ENCODE measurements around the gene BCDIN3D.
"Not testable (repeated sequence)": the region's sequence is repeated elsewhere in the genome, so short reads cannot be mapped to it uniquely, and the experiment has no call there.

Gene BCDIN3D

DNA sequence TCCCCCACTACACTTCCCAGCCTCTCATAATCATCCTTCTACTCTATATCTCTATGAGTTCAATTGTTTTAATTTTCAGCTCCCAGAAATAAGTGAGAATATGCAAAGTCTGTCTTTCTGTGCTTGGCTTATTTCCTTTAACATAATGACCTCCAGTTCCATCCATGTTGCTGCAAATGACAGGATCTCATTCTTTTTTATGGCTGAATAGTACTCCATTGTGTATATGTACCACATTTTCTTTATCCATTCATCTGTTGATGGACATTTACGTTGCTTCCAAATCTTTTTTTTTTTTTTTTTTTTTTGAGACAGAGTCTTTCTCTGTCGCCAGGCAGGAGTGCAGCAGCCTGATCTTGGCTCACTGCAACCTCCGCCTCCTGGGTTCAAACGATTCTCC, 13.0 kb upstream of the BCDIN3D start:
- not testable (repeated sequence) for DNase-seq (ENCODE audit: low spot score)

DNA sequence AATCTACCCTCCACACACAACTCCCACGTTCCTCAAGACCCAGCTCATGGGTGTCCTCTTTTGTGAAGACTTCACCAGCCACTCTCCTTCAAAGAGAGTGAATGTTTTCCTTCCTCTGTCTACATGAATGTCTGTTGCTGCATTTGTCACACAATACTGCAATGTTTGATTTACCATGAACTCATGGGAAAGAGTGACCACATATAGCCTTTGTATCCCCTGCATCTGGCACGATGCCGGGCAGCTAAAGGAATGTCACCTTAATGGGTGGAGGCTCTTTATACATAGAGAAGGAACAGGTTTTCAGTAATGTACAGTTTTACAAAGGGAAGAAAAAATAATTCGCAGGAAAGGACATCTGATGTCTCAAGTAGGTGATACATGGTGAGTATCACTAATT, 12.1 kb upstream of the BCDIN3D start:
- no peak for DNase-seq (ENCODE audit: low spot score)

DNA sequence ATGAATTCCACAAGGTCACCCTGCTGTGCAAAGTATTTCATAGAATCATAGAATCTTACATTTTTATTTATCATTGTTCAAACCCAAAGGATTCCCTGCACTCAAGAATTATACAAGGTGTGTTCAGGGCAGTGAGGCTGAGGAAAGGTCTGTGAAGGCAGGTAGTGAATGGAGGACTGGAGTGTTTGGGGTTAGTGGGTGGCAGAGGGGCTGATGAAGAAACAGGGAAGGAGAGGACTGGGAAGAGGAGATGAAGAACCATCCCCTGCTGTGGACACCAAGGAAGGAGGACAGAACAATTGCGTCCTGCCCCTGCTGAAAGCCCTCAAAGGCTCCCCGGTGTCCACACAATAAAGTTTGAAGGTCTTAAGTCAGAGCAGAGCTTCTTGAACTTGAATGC, 10.8 kb upstream of the BCDIN3D start:
- DNase-seq (ENCODE audit: low spot score): no peak

DNA sequence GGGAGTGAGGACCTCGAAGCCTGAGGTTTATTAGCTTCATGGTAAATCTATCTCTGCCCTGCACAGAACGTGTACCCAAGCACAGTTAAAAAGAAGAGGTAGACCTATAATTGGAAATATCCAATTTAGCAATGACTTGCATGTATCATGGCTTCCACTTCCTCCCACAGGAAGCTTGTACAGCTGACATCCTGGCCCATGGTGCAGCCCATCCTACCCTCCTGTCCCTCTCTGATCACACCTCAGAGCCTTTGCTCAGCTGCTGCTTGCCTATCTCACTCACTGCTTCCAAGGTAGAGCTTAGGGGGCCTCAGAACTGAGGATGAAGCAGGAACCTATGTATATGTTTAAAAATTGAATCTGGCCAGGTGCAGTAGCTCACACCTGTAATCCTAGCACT, 4.3 kb upstream of the BCDIN3D start:
- DNase-seq (ENCODE audit: low spot score): no peak

DNA sequence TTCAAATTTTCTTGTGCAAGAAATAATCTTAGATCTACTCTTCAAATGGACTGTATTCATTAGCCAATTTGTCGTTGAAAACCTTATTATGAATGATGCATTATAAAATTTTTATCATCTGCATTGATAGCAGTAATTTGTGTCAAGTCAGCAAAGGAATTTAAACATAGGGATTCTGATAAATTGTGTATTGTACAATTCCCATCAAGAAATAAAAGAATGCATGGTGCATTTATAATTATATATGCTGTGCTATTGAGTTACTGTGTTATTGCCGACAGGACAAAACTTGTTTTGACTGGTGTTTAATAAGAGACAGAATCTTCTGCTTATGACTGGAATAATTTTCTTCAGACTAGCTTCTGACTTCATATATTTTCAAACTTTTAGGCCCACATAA, 3.1 kb upstream of the BCDIN3D start:
- no peak for DNase-seq (ENCODE audit: low spot score)

DNA sequence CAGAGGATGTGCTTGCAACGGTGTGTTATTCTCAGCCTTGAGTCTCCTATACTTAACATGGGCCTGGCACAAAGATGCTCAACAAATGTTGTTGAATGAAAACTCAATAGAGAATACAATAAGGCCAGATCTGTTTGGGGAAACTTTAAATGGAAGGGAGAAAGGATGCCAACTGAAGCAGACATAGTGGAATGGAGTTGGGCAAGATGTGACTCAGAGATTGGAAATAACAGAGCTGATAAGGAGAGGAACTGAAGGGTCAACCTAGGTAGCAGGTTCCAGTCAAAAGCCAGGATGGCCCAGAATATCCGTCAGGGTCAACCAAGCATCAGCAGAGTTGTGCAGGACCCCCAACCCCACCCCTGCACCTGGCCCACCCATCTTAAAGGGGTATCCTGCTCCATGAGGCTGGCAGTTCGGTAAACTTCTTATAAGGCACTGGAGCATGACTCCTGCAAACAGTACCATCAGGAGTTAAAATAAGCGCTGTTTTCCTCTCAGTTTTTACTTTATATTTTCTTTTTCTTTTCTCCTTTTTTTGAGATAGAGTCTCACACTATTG, 1.1 kb upstream of the BCDIN3D start:
- no peak for DNase-seq (ENCODE audit: low spot score)

DNA sequence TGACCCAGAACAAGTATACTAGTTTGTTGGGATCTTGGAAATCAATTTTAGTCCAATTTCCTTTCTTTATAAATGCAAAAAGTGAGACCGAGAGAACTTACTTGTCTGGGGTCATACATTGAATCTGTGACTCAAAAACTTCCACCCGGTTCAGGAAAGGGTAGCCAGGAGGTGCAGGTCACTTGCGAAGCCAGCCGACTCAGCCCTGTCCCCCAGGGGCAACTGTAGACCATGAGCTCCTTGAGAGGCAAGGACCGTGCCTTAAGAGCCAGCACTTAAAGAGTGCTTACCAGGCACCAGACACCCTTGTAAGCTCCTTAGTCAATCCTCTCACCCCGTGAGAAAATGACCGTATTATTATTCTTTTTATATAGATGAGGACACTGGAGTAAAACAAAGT, 505 bp upstream of the BCDIN3D start:
- no peak for DNase-seq (ENCODE audit: low spot score)

DNA sequence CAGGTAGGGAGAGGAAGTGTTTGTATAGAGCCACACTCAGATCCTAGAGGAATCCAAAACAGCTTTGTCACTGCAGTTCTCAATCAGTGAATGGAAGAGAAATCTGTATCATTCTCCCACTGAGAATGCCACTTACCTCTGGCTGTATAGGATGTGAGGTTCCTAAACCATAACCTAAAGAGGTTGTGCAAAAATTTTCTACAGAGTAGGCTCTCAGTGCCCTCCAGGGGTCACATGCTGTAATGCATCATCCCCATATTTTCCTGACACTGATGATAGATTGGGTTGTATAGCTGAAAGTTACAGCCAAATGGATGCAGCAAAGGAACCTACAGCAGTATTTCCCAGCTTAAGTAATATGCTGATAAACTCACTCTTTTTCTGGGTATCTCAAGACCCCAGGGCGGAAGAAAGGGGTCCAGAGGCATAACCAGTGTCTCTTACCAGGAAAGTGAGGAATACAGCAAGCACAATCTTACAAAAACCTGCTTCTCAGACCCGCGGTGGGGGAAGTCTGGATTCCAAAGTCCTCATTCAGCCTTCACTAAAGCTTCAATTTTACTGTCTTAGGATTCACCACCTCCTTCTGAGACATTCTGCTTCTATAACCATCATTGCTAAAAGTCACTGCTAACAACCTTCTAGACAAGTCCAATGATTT, 3.8 kb downstream of the BCDIN3D start:
- DNase-seq (ENCODE audit: low spot score): peak; percentile 37

DNA sequence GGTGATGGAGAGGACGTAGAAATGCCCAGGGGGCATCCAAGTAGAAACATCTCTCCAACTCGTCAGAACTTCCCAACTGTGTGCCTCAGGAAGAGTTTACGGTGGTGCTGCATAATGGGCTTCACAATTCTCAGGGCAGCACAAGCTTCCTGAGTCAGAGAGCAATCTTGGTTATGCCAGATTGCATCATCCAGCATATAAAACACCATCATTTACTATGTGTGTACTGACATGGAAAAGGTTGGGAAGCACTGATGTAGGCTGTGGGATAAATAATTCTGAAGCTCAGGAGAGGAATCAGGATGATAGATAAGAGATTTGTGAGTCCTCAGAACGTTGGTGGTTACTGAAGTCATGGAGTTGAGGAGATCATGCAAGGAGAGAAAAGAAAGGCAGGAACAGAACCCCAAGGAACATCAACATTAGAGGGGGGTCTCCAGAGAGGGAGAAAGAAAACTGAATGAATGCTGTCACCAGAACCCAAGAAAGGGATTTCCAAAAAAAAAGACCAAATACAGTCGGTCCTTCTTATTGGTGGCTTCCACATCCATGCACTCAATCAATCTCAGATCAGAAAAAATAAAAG, 10.0 kb downstream of the BCDIN3D start:
- DNase-seq (ENCODE audit: low spot score): peak; percentile 59

DNA sequence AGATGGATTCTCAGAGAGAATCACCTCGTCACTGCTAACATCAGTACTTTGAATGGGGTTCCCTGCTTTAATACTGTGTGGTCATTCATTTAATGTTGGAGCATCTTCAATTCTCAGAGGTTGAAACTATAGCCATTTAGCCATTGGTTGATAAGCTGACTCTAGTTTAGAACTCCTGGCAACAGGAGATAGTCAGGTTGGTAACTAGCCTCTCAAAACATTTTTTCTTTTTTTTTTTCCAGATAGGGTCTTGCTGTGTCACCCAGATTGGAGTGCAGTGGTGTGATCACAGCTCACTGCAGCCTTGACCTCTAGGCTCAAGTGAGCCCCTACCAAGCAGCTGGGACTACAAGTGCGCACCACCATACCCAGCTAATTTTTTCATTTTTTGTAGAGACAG, 11.2 kb downstream of the BCDIN3D start:
- no peak for DNase-seq (ENCODE audit: low spot score)

DNA sequence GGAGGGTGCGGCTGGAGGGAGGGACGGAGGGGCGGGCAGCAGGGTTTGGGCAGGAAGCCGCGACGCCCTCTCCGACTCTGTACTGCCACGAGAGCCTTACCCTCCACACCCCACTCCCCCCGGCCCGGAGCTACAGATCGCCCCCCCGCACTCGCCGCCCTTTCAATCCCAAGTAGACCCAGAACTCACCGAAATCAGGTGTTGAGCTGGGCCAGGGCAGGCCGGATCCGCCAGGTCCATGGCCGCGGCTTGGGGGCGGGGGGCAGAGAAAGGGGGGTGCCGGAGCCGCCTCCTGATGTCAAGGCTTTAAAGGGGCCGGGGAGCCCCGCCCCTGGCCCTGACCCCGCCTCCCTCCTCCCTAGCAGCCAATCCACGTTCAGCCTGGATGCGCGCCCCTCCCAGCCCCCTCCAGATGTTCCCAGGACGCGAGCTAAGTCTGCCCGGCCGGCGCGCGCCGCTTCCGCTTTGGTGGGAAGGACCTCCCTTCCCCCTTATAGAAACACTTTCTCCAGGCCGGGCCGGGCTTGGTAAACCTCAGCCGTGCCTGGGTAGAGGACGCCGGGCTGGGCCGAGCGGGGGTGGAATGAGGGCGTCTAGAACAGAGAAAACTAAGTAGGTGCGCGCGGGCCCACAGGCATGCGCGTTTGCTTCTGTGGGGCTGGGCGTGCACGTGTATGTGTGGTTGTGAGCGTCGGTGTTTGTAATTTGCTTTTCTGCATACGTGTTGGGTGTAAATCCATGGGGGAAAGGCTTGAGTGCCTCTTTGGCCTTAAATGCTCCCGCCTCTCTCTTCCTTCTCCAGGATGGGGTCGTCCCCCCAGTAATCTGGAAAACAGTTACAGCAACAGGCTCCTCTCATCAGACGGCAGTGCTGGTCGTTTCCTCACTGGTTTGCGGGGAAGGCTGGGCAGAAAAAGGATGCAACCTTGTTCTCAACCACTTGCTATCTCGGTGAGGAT, 14.5 kb downstream of the BCDIN3D start, which contains the start of gene NCKAP5L:
TSS of gene NCKAP5L (minus strand) at position 281 of the 959 bp plus-strand sequence. CDS start 24,369 bp downstream, outside the sequence.
- peak; percentile 98 for DNase-seq (ENCODE audit: low spot score)

DNA sequence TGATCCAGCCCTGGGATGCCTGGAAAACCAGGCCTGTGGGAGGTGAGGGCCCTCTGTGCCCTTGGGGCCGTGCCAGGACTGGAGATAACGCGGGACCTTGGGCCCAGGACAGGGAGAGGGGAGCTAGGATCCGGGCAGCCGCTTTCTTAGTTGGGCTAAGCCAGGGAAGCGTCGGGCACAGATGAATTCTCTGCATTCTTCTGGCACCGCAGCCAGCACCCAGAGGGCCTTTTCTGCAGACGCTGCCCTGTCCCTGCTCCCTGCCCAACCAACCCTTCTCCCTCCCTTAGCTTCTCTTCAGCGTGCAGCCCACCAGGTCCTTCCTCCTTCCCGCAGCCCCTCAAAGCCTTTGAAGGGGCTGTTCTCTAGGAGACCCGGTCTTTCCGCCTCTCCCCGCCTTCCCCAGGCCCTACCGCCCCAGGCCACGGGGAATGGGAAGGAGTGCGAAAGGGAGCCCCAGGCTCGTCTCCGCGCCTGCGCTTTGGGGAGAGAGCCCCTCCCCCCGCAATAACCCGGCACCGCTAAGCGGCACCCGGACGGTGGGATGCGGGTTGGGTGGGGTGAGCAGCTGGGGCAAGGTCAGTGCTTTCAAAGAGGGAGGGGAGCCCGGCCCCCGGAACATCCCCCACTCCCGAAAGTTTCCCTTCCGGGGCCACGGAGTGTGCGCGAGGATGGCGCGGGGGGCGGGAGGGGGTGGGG, 15.4 kb downstream of the BCDIN3D start:
- DNase-seq (ENCODE audit: low spot score): no peak

DNA sequence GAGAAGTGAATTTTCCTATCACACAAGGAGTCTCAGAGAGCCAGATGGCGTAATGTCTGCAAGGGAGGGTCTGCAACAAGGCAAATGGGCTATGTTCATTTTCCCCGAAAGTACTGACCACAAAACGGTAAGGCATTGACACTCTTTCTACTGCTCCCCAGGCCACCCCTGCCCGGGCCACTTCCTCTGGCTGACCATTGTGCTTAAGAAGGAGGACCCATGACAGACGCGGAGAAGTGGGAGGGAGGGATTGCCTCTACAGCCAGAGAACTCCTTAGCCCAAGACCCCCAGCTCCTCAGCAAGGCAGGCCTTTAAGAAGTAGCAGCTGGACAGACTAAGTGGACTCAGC, 15.9 kb downstream of the BCDIN3D start:
- DNase-seq (ENCODE audit: low spot score): no peak

DNA sequence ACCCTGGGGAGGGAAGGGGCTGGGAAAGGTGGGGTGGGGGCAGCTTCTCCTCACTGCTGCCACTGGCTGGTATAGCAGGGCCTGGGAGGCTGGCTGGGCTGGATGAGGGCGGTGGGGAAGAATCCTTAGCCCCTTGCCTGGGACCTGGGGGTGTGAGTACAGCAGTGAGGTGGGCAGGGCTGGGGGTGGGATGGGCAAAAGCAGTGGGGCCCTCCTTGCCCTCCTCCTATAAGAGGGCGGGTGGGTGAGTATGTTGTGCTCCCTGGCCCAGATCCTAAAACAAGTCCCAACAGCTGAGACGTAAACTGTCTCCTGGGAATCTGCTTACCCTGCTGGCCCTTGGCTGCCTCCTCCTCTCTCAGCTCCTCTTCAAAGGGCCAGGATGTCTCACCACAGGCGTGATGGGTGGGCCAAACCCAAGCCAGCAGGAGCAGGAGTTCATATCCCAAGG, 16.9 kb downstream of the BCDIN3D start:
- no peak for DNase-seq (ENCODE audit: low spot score)

DNA sequence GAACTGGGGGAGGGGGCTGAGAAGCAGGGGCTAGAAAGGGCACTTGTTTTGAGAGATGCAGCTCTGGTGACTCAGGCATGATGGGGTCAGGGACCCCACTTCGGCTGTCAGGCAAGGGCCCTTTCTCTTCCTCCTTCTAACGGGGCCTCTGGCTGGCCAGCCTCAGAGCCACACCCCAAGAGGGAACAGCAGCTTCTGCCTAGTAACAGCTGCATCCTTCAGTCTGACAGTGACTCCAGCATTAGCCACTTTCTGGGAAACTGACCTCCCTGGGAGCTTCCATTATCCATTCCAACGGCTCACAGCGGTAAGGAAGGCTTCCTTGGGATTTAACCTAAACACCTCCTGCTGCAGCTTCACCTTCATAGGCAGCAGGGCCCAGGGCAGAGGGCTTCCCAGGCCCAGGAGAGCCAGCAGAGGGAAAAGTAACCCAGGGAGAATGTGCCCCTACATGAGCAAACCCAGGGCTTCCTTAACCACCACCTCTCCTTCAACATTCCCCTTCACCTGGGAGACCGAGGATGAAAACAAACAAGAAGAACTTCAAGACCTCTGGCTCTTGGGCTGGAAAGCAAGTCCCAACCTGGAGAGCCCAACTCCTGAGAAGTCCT, 17.4 kb downstream of the BCDIN3D start:
- no peak for DNase-seq (ENCODE audit: low spot score)

DNA sequence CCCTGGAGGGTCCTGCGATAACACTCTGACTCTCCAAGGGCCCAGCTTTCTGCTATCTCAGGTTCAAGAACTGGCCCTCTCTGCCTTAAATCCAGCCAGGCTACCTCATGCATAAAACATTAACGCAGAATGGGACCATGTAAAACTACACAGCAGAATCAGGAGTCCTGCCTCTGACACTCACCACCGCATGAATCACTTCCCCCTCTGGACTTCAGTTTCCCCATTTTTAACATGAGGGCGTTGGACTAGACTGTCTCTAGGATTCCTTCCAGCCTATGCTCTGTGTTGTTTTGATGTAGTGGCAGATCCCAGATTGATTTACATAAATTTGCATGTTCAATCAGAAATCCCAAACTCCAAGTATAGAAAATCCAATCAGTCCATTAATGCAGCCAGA, 18.0 kb downstream of the BCDIN3D start:
- DNase-seq (ENCODE audit: low spot score): no peak

DNA sequence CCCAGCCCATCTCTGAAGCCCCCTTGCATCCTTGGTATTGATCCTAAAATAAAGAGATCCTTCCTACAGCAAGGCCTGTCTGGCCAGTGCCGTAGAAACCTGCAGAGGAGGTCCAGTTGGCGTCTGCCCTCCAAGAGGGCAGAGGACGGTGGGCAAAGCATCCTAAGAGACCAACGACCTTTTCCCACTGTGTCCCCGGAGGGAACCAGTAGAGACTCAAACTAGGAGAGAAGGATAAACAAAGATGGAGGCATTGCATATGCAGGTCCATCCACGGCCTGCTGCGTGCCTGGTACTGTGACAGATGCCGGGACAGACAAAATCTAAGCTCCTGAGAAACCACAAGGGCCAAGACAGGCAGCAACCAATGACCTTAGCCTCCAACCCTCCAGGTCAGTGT, 18.5 kb downstream of the BCDIN3D start:
- no peak for DNase-seq (ENCODE audit: low spot score)

DNA sequence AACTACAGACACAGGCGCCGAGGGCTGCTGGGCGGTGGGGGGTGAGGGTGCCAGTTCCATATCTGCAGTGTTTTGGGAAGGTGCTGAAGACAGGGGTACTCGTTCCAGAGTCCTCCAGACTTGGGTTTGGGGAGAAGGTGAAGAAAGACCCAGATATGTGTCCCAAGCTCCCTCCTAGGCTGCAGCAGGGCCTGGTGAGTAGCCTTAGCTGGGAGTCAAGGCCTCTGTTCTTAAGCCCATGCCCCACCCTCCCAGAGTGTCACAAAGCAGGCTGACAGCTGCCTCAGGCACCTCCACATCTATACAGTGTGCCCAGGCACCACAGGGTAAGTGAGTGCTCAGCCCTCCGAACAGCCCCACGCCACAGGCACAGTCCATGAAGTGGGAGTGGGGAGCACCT, 19.0 kb downstream of the BCDIN3D start:
- DNase-seq (ENCODE audit: low spot score): no peak

DNA sequence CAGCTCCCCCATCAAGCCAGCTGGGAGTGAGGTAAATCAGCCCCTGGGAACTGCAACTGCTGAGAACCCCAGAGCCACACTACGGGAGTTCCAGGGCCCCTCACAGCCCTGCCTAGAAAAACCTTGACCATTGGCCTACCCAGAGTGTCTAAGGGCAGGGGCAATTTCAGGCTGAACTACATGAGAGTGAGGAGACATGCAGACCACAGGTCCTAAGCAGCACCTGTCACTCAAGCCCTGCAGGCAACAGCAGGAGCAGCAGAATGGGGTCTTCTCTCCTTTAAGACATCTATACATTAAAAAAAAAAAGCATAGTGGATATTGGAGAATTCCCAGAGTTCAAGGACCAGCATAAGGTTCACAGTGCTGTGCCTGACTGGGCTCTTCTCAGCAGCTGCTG, 19.6 kb downstream of the BCDIN3D start:
- no peak for DNase-seq (ENCODE audit: low spot score)

DNA sequence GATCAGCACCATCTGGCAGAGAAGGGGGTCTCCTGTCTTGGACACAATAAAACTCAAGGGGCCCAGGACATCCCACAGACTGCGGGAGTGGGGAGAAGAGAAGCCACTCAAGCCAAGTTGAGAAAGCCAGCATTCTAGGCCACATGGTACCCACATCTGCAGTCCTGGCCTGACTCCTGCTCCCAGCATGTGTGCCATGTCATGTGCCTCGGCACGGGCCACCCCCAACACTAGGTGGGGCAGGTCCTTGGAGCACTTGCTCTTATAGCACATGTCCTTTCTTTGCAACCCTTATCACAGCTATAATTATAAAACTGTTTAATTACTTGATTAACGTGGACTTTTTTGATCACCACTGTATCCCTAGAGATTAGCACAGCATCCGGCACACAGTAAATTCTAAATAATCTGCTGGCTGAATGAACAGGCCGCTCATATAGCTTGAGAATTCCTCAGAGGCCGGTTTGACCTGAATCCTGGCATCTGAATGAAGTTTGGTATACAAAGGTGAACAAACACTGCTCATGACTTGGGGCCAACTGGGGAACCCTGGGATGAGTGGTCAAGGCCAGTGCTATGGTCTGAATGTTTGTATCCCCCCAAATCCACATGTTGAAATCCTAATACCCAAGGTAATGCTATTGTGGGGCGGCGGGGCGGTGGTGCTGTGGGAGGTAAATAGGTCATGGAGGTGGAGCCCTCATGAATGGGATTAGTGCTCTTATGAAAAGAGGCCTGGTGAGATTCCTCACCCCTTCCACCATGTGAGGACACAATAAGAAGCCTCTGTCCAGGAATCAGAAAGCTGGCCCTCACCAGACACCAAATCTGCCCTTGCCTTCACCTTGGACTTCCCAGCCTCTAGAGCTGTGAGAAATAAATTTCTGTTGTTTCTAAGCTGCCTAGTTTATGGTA, 21.3 kb downstream of the BCDIN3D start:
- no peak for DNase-seq (ENCODE audit: low spot score)
